ENCODE data around the gene ADARB2.

ADARB2 gene

DNA sequence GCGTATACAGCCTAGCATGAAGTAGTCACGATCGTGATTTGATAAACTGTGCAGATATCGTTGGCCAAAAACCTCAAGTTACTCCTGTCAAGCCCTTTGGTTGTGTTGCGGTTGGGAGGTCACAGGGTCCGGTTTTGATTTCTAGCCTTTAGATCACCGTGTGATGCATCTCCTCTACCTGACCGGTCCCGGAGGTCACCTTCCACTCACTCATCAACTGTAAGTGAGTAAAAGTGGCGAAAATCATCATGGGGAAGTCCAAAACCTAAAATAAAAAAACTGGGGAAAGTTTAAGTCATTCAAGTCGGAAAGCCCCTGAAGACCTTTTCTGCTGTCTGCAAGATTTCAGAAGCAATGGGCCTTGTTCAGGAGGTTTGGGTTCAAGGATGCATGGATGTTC lies 62.8 kb downstream of the ADARB2 start:
- Histone ChIP-seq H3K27me3 (ENCODE audit: insufficient read depth, poor library complexity, severe bottlenecking) (no peaks in the 10 kb centered on the region), H3K4me3 (replicated peaks; ENCODE audit: insufficient read depth, low read length) (no peak overlapping the region), H3K27ac (replicated peaks) (no peak overlapping the region)
- TF ChIP-seq SPI1 (IDR thresholded peaks at IDR 0.05; ENCODE audit: borderline replicate concordance, low read depth) (no peak), POLR2AphosphoS5 (IDR thresholded peaks at IDR 0.05; ENCODE audit: low read depth) (no peak), GABPA (IDR thresholded peaks at IDR 0.05; ENCODE audit: low read depth) (no peak)
- TF ChIP-seq, protein P1, sequence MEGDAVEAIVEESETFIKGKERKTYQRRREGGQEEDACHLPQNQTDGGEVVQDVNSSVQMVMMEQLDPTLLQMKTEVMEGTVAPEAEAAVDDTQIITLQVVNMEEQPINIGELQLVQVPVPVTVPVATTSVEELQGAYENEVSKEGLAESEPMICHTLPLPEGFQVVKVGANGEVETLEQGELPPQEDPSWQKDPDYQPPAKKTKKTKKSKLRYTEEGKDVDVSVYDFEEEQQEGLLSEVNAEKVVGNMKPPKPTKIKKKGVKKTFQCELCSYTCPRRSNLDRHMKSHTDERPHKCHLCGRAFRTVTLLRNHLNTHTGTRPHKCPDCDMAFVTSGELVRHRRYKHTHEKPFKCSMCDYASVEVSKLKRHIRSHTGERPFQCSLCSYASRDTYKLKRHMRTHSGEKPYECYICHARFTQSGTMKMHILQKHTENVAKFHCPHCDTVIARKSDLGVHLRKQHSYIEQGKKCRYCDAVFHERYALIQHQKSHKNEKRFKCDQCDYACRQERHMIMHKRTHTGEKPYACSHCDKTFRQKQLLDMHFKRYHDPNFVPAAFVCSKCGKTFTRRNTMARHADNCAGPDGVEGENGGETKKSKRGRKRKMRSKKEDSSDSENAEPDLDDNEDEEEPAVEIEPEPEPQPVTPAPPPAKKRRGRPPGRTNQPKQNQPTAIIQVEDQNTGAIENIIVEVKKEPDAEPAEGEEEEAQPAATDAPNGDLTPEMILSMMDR (IDR thresholded peaks at IDR 0.05; ENCODE audit: insufficient read depth, low read length) = no peak
- TF ChIP-seq, protein P2, sequence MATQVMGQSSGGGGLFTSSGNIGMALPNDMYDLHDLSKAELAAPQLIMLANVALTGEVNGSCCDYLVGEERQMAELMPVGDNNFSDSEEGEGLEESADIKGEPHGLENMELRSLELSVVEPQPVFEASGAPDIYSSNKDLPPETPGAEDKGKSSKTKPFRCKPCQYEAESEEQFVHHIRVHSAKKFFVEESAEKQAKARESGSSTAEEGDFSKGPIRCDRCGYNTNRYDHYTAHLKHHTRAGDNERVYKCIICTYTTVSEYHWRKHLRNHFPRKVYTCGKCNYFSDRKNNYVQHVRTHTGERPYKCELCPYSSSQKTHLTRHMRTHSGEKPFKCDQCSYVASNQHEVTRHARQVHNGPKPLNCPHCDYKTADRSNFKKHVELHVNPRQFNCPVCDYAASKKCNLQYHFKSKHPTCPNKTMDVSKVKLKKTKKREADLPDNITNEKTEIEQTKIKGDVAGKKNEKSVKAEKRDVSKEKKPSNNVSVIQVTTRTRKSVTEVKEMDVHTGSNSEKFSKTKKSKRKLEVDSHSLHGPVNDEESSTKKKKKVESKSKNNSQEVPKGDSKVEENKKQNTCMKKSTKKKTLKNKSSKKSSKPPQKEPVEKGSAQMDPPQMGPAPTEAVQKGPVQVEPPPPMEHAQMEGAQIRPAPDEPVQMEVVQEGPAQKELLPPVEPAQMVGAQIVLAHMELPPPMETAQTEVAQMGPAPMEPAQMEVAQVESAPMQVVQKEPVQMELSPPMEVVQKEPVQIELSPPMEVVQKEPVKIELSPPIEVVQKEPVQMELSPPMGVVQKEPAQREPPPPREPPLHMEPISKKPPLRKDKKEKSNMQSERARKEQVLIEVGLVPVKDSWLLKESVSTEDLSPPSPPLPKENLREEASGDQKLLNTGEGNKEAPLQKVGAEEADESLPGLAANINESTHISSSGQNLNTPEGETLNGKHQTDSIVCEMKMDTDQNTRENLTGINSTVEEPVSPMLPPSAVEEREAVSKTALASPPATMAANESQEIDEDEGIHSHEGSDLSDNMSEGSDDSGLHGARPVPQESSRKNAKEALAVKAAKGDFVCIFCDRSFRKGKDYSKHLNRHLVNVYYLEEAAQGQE (IDR thresholded peaks at IDR 0.05; ENCODE audit: insufficient replicate concordance, low read depth) = no peak
- DNase-seq (ENCODE audit: low read depth in 1 of 2, low spot score in 1 of 2) = no peak

DNA sequence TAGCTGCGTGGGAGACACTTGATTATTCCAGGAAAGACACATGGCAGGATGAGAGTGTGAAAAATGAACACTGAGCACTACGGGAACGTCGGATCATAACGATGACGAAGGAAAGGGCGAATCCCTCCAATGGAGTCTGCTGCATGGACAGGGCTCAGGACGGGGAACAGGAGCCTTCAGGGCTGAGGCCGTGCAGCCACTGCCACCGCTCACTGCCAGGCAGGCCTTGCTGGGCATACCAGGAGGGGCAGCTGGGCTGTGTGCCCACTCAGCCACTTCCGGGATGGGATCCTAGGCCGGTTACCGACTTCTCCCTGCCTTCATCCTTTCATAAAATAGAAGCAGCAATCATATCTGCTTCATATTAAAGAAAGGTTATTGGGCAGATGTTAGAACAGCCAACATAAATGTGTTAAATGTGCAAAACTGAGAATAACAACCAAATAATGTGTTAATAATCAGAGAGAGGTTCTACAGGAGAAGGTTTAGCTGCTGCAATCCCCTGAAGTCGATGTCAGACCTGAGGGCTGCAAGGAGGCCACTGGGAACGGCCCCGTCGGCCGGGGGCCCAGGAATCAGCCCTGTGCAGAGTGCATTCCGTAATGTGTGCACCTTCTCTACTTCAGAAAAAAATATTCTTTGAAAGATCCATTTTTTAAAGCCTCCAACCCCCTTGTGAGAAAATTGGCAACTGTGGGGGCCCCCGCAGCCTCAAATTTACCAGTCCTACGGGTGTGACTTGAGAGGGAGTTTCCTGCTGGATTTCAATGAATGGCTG lies 63.6 kb downstream of the ADARB2 start:
- no peaks in the 10 kb centered on the region for H3K27me3 ChIP-seq (ENCODE audit: insufficient read depth, poor library complexity, severe bottlenecking)
- no peak for DNase-seq (ENCODE audit: low read depth in 1 of 2, low spot score in 1 of 2)
- H3K4me3 ChIP-seq (replicated peaks; ENCODE audit: insufficient read depth, low read length) = no peak overlapping the region
- H3K27ac ChIP-seq (replicated peaks) = no peak overlapping the region
- TF ChIP-seq, protein P2 (IDR thresholded peaks at IDR 0.05; ENCODE audit: insufficient replicate concordance, low read depth) = no peak
- TF ChIP-seq POLR2AphosphoS5 (IDR thresholded peaks at IDR 0.05; ENCODE audit: low read depth) = no peak
- TF ChIP-seq, protein P1 (IDR thresholded peaks at IDR 0.05; ENCODE audit: insufficient read depth, low read length) = no peak
- TF ChIP-seq SPI1 (IDR thresholded peaks at IDR 0.05; ENCODE audit: borderline replicate concordance, low read depth) = no peak
- TF ChIP-seq GABPA (IDR thresholded peaks at IDR 0.05; ENCODE audit: low read depth) = no peak

DNA sequence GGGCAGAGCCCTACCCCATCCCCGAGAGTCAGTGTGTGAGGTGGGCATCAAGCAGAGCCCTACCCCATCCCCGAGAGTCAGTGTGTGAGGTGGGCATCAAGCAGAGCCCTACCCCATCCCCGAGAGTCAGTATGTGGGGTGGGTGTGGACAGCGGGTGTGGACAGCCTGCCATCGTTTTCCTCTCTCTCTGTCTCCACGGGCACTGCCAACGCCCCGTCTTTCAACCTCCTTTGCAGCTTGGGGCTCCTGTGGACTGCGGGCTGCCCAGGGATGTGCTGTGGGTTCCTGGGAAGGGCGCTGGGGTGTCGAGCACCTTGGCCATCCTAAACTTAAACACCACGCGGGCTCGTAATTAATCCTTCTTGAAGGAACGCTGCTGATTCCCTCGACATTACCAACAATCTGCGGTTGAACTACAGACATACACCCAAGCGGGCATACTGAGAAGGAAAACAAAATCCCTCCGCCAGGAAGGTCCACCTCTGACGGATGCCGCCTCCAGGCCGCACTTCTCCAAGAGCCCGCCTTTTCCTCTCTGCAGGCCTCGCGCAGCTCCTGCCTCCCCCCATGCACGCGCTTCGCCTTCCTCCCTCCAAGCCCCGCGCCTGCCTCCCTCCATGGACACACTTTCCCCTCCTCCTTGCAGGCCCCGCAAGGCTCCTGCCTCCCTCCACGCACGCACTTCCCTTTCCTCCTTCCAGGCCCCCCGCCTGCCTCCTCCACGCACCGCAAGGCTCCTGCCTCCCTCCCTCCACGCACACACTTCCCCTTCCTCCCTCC lies 65.1 kb downstream of the ADARB2 start:
- no peak overlapping the region for H3K4me3 ChIP-seq (replicated peaks; ENCODE audit: insufficient read depth, low read length)
- no peaks in the 10 kb centered on the region for H3K27me3 ChIP-seq (ENCODE audit: insufficient read depth, poor library complexity, severe bottlenecking)
- H3K27ac ChIP-seq (replicated peaks) = no peak overlapping the region
- DNase-seq (ENCODE audit: low read depth in 1 of 2, low spot score in 1 of 2) = no peak
- TF ChIP-seq, protein P1 (IDR thresholded peaks at IDR 0.05; ENCODE audit: insufficient read depth, low read length) = no peak

All from HL-60 (cell line).